HEK293 (cell line): ENCODE results near the gene ELOVL4.

Experiments used
- CTCF ChIA-PET: fragments of 350-600 bp; formaldehyde crosslinking; extraction: SDS; loops from one replicate; lab custom pipeline; 2021; ENCODE audit warnings: antibody characterized with exemption; lab: Yijun Ruan, JAX
- POLR2A ChIA-PET: fragments of 300-600 bp; formaldehyde crosslinking; extraction: SDS; loops from one replicate; lab custom pipeline; 2020; ENCODE audit warnings: antibody characterized with exemption, inconsistent platforms; lab: Yijun Ruan, JAX
- H3K27ac ChIP-seq: fragments of 200-500 bp; sonication (Bioruptor generic); 2 replicates; pipeline ENCODE4 v1.5.1; 2014; ENCODE audit warnings: low read depth, low read length, control low read depth, inconsistent platforms; ENCODE audit errors: extremely low read depth
- H3K36me3 ChIP-seq, 2 experiments: fragments of 200-500 bp in 1 of 2; sonication (Bioruptor generic) in 1 of 2; 1 replicate in 1 of 2; 2 replicates in 1 of 2; pipeline ENCODE4 v1.5.1; 2014 to 2017; ENCODE audit warnings: inconsistent platforms in 2 of 2, low read length in 2 of 2; ENCODE audit not compliant: control insufficient read depth in 2 of 2, insufficient read depth in 1 of 2
- H3K4me1 ChIP-seq: fragments of 200-500 bp; sonication (Bioruptor generic); 2 replicates; pipeline ENCODE4 v1.5.1; 2014; ENCODE audit warnings: mild to moderate bottlenecking, low read length, inconsistent platforms; ENCODE audit not compliant: control insufficient read depth, insufficient read depth
- H3K4me3 ChIP-seq: 2 replicates; pipeline ENCODE4 v1.5.1; 2011; ENCODE audit warnings: low read depth, mild to moderate bottlenecking, control low read depth, low read length, moderate library complexity
- H3K9me3 ChIP-seq: fragments of 200-500 bp; sonication (Bioruptor generic); 2 replicates; pipeline ENCODE4 v1.5.1; 2014; ENCODE audit warnings: low read depth, low read length, inconsistent platforms; ENCODE audit not compliant: control insufficient read depth, insufficient read depth
- KLF1 ChIP-seq: fragments of 450-650 bp; formaldehyde crosslinking; IDR thresholded peaks from 2 replicates; pipeline ENCODE4 v1.5.1; 2016; ENCODE audit warnings: missing biosample characterization, missing genetic modification characterization
- REPIN1 ChIP-seq: fragments of 450-650 bp; formaldehyde crosslinking; IDR thresholded peaks from 2 replicates; pipeline ENCODE4 v1.5.1; 2017; ENCODE audit warnings: missing biosample characterization, missing genetic modification characterization, low read depth
- ZNF10 ChIP-seq: fragments of 450-650 bp; formaldehyde crosslinking; IDR thresholded peaks from 2 replicates; pipeline ENCODE4 v1.5.1; 2017; ENCODE audit warnings: missing biosample characterization, missing genetic modification characterization
- ZNF121 ChIP-seq: fragments of 450-650 bp; formaldehyde crosslinking; IDR thresholded peaks from 2 replicates; pipeline ENCODE4 v1.5.1; 2016; ENCODE audit warnings: missing biosample characterization, missing genetic modification characterization
- ZNF239 ChIP-seq: fragments of 450-650 bp; formaldehyde crosslinking; IDR thresholded peaks from 2 replicates; pipeline ENCODE4 v1.5.1; 2016; ENCODE audit warnings: missing biosample characterization, missing genetic modification characterization
- ZNF626 ChIP-seq: fragments of 450-650 bp; sonication (Bioruptor Pico); formaldehyde crosslinking; IDR thresholded peaks from 2 replicates; pipeline ENCODE4 v1.5.1; 2018; ENCODE audit warnings: missing biosample characterization, missing genetic modification characterization, inconsistent platforms
- TF ChIP-seq, protein P1 (sequence below): fragments of 450-650 bp; formaldehyde crosslinking; IDR thresholded peaks from 2 replicates; pipeline ENCODE4 v1.5.1; 2016; ENCODE audit warnings: missing biosample characterization, missing genetic modification characterization
- TF ChIP-seq, protein P2 (sequence below): fragments of 450-650 bp; formaldehyde crosslinking; optimal IDR thresholded peaks from 2 replicates; pipeline ENCODE3; 2016; ENCODE audit warnings: missing biosample characterization, mild to moderate bottlenecking, missing genetic modification characterization
- TF ChIP-seq, protein P3 (sequence below): fragments of 450-650 bp; formaldehyde crosslinking; IDR thresholded peaks from 2 replicates; pipeline ENCODE4 v1.5.1; 2016; ENCODE audit warnings: missing biosample characterization, missing genetic modification characterization
- TF ChIP-seq, protein P4 (sequence below): fragments of 450-650 bp; formaldehyde crosslinking; IDR thresholded peaks from 2 replicates; pipeline ENCODE4 v1.5.1; 2016; ENCODE audit warnings: missing biosample characterization, missing genetic modification characterization, low read depth
- TF ChIP-seq, protein P5 (sequence below): fragments of 450-650 bp; formaldehyde crosslinking; IDR thresholded peaks from 2 replicates; pipeline ENCODE4 v1.5.1; 2016; ENCODE audit warnings: missing biosample characterization, missing genetic modification characterization, borderline replicate concordance

The ELOVL4 gene

DNA sequence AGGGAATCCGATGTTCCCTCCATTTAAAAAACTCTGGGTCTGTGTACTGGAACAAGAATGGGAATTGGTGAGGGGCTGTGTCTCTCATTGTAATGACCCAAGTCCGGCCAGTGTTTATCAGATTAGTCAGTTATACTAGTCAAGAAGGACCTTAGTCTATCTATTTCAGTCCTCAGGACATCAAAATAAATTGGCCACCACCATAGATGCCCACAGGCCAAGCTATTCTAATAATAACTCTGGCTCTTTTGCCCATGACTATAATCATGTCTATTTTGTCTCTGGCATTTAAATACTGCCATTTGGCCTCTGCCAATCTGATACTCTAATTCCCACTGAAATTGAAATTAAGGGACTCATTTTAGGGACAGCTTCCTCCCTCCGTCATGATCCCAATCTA lies 37.8 kb downstream of the ELOVL4 start:
- Histone ChIP-seq H3K9me3 (no peaks in the 10 kb centered on the region), H3K36me3 (peaks cover 0 to 9% of the 10 kb centered on the region in 2 experiments; a peak in 1 of 3 replicates), H3K4me1 (no peaks in the 10 kb centered on the region), H3K4me3 (no peak overlapping the region), H3K27ac (no peak overlapping the region)
- CTCF ChIA-PET, result interaction anchor here (0.8 to 1.1 kb wide), 3 partner anchors 37 to 183 kb away, joined by 3 read pairs; no protein-coding TSS in a partner anchor
- POLR2A ChIA-PET, result no interaction called here
- TF ChIP-seq, protein P1, sequence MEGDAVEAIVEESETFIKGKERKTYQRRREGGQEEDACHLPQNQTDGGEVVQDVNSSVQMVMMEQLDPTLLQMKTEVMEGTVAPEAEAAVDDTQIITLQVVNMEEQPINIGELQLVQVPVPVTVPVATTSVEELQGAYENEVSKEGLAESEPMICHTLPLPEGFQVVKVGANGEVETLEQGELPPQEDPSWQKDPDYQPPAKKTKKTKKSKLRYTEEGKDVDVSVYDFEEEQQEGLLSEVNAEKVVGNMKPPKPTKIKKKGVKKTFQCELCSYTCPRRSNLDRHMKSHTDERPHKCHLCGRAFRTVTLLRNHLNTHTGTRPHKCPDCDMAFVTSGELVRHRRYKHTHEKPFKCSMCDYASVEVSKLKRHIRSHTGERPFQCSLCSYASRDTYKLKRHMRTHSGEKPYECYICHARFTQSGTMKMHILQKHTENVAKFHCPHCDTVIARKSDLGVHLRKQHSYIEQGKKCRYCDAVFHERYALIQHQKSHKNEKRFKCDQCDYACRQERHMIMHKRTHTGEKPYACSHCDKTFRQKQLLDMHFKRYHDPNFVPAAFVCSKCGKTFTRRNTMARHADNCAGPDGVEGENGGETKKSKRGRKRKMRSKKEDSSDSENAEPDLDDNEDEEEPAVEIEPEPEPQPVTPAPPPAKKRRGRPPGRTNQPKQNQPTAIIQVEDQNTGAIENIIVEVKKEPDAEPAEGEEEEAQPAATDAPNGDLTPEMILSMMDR (tag by site-specific recombination), result no peak
- TF ChIP-seq ZNF121 (tag by site-specific recombination), result no peak
- TF ChIP-seq KLF1, result no peak
- TF ChIP-seq, protein P2, sequence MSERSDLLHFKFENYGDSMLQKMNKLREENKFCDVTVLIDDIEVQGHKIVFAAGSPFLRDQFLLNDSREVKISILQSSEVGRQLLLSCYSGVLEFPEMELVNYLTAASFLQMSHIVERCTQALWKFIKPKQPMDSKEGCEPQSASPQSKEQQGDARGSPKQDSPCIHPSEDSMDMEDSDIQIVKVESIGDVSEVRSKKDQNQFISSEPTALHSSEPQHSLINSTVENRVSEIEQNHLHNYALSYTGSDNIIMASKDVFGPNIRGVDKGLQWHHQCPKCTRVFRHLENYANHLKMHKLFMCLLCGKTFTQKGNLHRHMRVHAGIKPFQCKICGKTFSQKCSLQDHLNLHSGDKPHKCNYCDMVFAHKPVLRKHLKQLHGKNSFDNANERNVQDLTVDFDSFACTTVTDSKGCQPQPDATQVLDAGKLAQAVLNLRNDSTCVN (tag by site-specific recombination), result no peak
- no peak for TF ChIP-seq ZNF626 (tag by site-specific recombination)
- TF ChIP-seq ZNF10 (tag by site-specific recombination), result no peak

DNA sequence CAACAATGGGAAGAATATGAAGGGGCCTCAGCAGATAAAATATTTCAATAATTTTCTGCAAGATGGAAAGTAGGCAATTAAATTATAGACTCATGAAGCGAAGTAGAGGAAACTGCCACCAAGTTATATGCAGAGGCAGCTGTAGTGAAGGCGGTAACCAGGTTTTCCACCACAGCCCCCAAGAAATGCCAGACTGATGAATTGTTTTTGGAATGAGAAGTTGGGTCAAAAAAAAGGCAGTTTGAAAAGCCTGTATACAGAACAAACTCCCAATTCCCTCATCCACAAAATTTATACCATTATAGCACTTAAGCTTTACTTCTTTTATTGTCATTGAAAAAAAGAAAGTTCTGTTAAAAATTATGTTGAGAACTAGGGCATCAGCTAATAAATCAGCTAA lies 45.3 kb downstream of the ELOVL4 start:
- no peaks in the 10 kb centered on the region for H3K9me3 ChIP-seq
- H3K27ac ChIP-seq, result no peak overlapping the region
- H3K4me3 ChIP-seq, result no peak overlapping the region
- no peaks in the 10 kb centered on the region for H3K4me1 ChIP-seq
- H3K36me3 ChIP-seq, result no peaks in the 10 kb centered on the region
- CTCF ChIA-PET, result no interaction called here
- POLR2A ChIA-PET, result no interaction called here
- TF ChIP-seq, protein P3, sequence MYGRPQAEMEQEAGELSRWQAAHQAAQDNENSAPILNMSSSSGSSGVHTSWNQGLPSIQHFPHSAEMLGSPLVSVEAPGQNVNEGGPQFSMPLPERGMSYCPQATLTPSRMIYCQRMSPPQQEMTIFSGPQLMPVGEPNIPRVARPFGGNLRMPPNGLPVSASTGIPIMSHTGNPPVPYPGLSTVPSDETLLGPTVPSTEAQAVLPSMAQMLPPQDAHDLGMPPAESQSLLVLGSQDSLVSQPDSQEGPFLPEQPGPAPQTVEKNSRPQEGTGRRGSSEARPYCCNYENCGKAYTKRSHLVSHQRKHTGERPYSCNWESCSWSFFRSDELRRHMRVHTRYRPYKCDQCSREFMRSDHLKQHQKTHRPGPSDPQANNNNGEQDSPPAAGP (tag by site-specific recombination), result no peak
- TF ChIP-seq, protein P4, sequence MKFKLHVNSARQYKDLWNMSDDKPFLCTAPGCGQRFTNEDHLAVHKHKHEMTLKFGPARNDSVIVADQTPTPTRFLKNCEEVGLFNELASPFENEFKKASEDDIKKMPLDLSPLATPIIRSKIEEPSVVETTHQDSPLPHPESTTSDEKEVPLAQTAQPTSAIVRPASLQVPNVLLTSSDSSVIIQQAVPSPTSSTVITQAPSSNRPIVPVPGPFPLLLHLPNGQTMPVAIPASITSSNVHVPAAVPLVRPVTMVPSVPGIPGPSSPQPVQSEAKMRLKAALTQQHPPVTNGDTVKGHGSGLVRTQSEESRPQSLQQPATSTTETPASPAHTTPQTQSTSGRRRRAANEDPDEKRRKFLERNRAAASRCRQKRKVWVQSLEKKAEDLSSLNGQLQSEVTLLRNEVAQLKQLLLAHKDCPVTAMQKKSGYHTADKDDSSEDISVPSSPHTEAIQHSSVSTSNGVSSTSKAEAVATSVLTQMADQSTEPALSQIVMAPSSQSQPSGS, result no peak
- TF ChIP-seq ZNF239 (tag by site-specific recombination) (no peak), REPIN1 (tag by site-specific recombination) (no peak)
- TF ChIP-seq, protein P5, sequence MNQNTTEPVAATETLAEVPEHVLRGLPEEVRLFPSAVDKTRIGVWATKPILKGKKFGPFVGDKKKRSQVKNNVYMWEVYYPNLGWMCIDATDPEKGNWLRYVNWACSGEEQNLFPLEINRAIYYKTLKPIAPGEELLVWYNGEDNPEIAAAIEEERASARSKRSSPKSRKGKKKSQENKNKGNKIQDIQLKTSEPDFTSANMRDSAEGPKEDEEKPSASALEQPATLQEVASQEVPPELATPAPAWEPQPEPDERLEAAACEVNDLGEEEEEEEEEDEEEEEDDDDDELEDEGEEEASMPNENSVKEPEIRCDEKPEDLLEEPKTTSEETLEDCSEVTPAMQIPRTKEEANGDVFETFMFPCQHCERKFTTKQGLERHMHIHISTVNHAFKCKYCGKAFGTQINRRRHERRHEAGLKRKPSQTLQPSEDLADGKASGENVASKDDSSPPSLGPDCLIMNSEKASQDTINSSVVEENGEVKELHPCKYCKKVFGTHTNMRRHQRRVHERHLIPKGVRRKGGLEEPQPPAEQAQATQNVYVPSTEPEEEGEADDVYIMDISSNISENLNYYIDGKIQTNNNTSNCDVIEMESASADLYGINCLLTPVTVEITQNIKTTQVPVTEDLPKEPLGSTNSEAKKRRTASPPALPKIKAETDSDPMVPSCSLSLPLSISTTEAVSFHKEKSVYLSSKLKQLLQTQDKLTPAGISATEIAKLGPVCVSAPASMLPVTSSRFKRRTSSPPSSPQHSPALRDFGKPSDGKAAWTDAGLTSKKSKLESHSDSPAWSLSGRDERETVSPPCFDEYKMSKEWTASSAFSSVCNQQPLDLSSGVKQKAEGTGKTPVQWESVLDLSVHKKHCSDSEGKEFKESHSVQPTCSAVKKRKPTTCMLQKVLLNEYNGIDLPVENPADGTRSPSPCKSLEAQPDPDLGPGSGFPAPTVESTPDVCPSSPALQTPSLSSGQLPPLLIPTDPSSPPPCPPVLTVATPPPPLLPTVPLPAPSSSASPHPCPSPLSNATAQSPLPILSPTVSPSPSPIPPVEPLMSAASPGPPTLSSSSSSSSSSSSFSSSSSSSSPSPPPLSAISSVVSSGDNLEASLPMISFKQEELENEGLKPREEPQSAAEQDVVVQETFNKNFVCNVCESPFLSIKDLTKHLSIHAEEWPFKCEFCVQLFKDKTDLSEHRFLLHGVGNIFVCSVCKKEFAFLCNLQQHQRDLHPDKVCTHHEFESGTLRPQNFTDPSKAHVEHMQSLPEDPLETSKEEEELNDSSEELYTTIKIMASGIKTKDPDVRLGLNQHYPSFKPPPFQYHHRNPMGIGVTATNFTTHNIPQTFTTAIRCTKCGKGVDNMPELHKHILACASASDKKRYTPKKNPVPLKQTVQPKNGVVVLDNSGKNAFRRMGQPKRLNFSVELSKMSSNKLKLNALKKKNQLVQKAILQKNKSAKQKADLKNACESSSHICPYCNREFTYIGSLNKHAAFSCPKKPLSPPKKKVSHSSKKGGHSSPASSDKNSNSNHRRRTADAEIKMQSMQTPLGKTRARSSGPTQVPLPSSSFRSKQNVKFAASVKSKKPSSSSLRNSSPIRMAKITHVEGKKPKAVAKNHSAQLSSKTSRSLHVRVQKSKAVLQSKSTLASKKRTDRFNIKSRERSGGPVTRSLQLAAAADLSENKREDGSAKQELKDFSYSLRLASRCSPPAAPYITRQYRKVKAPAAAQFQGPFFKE (tag by site-specific recombination), result no peak
